ENCODE results near the gene PCDH8. TPM values are rescaled to one million over a fixed set of nuclear protein-coding genes. Genes with fewer than 3 reads are reported as not detected.
A peak's percentile ranks its signal among the peaks of the same experiment; 100 is the strongest.

The PCDH8 gene
- total and polyA plus RNA-seq, 2 of the 4 experiments (the other 2 are of a cell fraction): not detected

GRCh38 chr13:52851137-52851962 is 2.9 kb upstream of the PCDH8 start:
- Histone ChIP-seq H3K9ac (ENCODE audit: low read depth, low read length) (no peak overlapping the region), H4K8ac (ENCODE audit: low read depth in 2 of 2, low read length in 2 of 2) (no peak overlapping the region), H2AK5ac (ENCODE audit: low read depth, low read length) (no peak overlapping the region), H4K5ac (ENCODE audit: low read depth, low read length) (no peak overlapping the region), H3K4me1 (ENCODE audit: control insufficient read depth, insufficient read depth, low read length) (no peaks in the 10 kb centered on the region), H3K4me2 (ENCODE audit: low read depth, low read length) (peak overlapping the region; percentile 91), H3K14ac (replicated peaks; ENCODE audit: low read depth, low read length) (no peak overlapping the region), H3K79me1 (ENCODE audit: low read depth in 1 of 2, low read length in 2 of 2) (no peaks in the 10 kb centered on the region), H3K18ac (ENCODE audit: low read depth, low read length) (no peak overlapping the region), H3K4me3 (ENCODE audit: insufficient read depth, low read depth, low read length) (peak overlapping the region; percentile 51), H3K27me3 (ENCODE audit: control insufficient read depth, insufficient read depth, low read length) (peaks cover 29% of the 10 kb centered on the region), H2BK120ac (ENCODE audit: low read depth, low read length) (no peak overlapping the region), H2AFZ (replicated peaks; ENCODE audit: low read length, poor library complexity) (peak overlapping the region; percentile 78), H3K23ac (ENCODE audit: low read depth, low read length) (no peak overlapping the region; the same call in 1 of the 2 replicates), H3K56ac (ENCODE audit: extremely low read depth, insufficient read depth, low read length) (no peak overlapping the region), H3K9me1 (ENCODE audit: insufficient read depth, low read length) (no peaks in the 10 kb centered on the region), H3K27ac (ENCODE audit: insufficient read depth, low read length) (no peak overlapping the region), H2BK20ac (ENCODE audit: low read depth, low read length) (no peak overlapping the region), H2BK5ac (ENCODE audit: low read depth, low read length, poor library complexity, severe bottlenecking) (no peak overlapping the region), H2BK15ac (ENCODE audit: low read depth, low read length) (no peak overlapping the region), H3K9me3 (ENCODE audit: control insufficient read depth, insufficient read depth, low read length) (peaks cover 13% of the 10 kb centered on the region; the same call in 1 of the 2 replicates), H4K20me1 (ENCODE audit: insufficient read depth, low read length) (no peaks in the 10 kb centered on the region), H2AK9ac (replicated peaks; ENCODE audit: low read depth, low read length, poor library complexity) (no peak overlapping the region), H3K4ac (ENCODE audit: low read depth, low read length) (no peak overlapping the region), H4K91ac (ENCODE audit: insufficient read depth, low read depth, low read length) (no peak overlapping the region), H3K36me3 (ENCODE audit: control insufficient read depth, insufficient read depth, low read length) (no peaks in the 10 kb centered on the region)
- WGBS, 2 experiments (ENCODE audit: extremely low coverage in 2 of 2, insufficient read length in 1 of 2): 0% methylated on average over 9 of the region's 60 CpGs; no CpG with 5 or more reads in 1 of the 2 experiments
- POLR2A ChIA-PET (ENCODE audit: unreplicated experiment): no interaction called here
- in situ Hi-C loops (cut with MboI; ENCODE audit: low sequenced_read_pairs) (no loop called here), dilution Hi-C loops (cut with HindIII; ENCODE audit: low sequenced_read_pairs, unreplicated experiment) (no loop called here), intact Hi-C loops (cut with micrococcal nuclease) (no loop called here)
- DNase-seq: no peak
- CTCF ChIA-PET: no interaction called here
- BruUV-seq (replicated peaks): no TSS peak
- ATAC-seq (ENCODE audit: low read depth): peak; percentile 60
- peak; percentile 25; the same call in 1 of the 2 replicates for TF ChIP-seq BHLHE40 (IDR thresholded peaks at IDR 0.05; ENCODE audit: low read depth, low read length)
- TF ChIP-seq CEBPB (IDR thresholded peaks at IDR 0.05; ENCODE audit: low read depth, low read length): no peak
- no peak for TF ChIP-seq FOS (IDR thresholded peaks at IDR 0.05; ENCODE audit: low read depth, low read length)
- TF ChIP-seq MAZ (IDR thresholded peaks at IDR 0.05; ENCODE audit: borderline replicate concordance, low read depth, low read length): no peak
- peak; percentile 60; the same call in 1 of the 2 replicates for TF ChIP-seq USF2 (IDR thresholded peaks at IDR 0.05; ENCODE audit: low read depth, low read length)
- no peak for TF ChIP-seq CHD1 (IDR thresholded peaks at IDR 0.05; ENCODE audit: low read depth, low read length)
- no peak for TF ChIP-seq NFE2L2 (IDR thresholded peaks at IDR 0.05; ENCODE audit: low read depth, low read length)
- TF ChIP-seq MXI1 (IDR thresholded peaks at IDR 0.05; ENCODE audit: borderline replicate concordance, low read depth, low read length): no peak
- no peak for TF ChIP-seq MAFK (IDR thresholded peaks at IDR 0.05; ENCODE audit: low read depth, low read length)
- TF ChIP-seq RAD21 (IDR thresholded peaks at IDR 0.05; ENCODE audit: low read length): no peak
- TF ChIP-seq POLR2A (IDR thresholded peaks at IDR 0.05; ENCODE audit: low read depth, low read length): no peak
- TF ChIP-seq CTCF (conservative IDR thresholded peaks at IDR 0.05; ENCODE audit: low read depth, low read length): no peak
- TF ChIP-seq RFX5 (IDR thresholded peaks at IDR 0.05; ENCODE audit: low read depth, low read length): no peak
- TF ChIP-seq ELK1 (IDR thresholded peaks at IDR 0.05; ENCODE audit: borderline replicate concordance, low read depth, low read length): no peak
- TF ChIP-seq RCOR1 (IDR thresholded peaks at IDR 0.05; ENCODE audit: insufficient replicate concordance, low read length): no peak
